ENCODE data around the gene TIMM21.

TIMM21 gene

DNA sequence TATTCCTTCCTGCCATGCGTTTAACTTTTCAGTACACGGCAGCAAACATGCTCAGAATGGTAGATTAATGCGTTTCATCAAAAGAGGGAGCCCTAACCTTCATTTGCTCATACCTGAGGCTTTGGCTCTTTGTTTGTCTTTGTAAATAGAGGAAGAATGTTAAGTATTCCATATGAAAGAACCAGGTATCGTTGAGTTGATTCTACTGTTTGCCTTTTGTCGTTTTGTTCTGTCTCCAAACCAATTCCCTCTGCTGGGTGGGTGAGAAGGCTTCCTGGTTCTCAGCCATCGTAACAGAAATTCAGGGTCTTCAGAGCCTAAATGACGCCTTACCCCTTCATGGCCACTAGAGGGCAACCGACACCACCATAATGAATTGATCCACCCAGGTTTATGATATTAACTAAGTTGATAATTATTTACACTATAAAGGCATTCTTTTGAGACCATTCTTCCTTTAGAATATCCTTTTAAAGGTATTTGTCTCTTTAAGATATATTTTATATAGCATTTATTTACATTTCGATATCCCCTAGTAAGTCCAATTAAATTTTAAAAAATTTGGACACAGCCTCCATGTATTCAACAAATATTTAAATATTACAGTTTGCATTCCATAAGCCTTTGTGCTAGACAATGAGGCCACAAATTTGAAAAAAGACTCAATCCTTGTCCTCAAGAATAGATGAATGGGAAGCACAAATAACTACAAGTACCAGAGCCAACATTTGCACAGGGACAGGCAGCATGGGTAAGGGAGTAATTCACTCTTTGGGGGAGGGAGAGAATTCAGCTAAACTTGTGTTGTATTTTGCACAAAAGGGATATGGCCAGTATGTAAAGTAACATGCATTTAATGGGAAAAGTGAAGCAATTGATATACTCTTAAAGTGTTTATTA lies 48.1 kb downstream of the TIMM21 start:
- DNase-seq, result no peak

DNA sequence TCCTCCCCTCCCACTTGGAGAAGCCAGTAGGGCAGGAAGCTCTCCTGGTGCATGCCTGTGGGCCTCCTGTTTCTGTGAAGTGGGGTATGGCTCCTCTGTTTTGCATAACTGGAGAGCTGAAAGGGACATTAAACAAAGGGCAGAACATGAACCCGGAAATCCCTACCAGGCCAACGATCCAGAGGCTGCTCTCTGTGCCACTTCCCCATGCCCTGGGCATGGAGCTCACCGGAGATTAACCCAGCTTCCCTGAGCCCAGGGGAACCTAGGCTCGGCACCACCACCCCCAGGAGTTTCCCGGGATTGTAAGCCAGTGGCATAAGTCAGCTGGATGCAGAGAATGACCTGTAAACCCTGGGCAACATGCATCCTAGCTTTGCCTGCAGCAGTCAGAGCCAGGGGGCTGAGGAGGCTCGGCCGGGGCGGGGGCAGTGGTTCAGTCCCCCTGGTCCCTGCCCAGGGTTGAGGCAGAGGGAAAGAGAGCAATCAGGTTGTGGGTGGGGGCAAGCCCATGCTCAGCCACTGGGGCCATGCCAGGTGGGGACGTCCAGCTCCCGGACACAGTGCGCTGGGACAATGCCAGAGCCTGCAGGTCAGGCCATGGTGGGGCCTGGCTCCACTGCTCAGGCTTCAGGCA lies 49.5 kb downstream of the TIMM21 start:
- DNase-seq, result no peak

DNA sequence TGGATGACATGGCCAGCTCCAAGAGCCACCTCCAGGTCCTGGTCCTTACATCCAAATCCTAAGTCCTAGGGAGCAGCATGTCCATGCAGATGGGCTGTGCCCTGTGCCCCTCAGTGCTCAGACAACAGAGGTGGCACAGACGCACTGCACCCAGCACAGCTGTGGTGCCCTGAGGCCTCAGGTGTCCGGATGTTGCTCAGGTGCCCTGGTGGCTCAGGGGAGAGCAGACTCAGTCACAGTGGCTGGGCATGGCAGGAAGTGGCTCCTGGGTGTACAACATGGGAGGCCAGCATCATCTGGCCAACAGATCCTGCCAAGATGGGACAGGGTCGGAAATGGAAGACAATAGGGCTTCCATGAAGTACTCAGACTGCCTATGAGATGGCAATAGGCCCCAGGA lies 50.1 kb downstream of the TIMM21 start:
- DNase-seq, result no peak

DNA sequence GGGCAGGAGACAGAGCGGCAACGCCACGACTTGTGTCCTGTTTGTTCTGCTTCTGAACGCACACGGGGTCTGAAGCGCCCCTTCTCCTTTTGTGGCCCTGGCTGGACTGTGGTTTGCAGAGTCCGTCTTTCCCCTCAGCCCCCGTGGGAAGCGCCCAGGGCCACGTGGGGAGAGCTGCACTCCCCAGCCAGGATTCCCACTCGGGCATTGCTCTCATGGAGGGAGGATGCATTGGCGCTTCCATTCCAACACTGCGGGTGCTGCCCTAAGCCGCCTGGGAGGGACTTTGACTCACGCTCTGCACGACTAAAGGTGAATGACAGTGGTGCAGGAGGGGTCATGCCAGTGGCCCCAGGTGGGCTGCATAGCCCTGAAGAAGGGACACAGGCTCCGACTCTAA lies 52.5 kb downstream of the TIMM21 start:
- DNase-seq, result no peak

GRCh38 chr18:74203811-74204210 lies 55.5 kb downstream of the TIMM21 start:
- DNase-seq, result no peak

DNA sequence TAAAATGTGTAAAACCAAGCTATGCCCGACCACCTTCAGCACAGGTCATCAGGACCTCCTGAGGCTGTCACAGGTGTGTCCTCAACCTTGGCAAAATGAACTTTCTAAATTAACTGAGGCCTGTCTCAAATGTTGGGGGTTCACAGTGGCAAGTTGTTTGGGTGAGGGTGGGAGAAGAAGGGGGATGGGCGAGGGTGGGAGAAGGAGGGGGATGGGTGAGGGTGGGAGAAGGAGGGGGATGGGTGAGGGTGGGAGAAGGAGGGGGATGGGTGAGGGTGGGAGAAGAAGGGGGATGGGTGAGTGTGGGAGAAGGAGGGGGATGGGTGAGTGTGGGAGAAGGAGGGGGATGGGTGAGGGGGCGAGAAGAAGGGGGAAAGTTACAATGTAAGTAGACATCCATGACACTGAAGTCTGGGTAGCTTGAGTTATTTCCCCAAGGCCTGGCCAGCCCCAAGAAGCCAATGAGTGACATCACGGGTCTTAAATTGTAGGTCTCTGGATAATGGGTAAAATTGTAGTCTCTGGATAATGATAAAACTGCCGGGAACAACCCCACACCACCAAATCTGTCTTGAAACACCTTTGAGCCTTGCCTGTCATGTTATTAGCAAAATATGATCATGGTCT lies 56.3 kb downstream of the TIMM21 start:
- DNase-seq, result no peak

Measured in cortex of kidney (tissue), 1 donor.